Upper lobe of right lung (tissue), 1 donor: ENCODE data around the gene CCDC40. TPM values are rescaled to one million over a fixed set of nuclear protein-coding genes. Genes with fewer than 3 reads are reported as not detected.

ENCODE experiments used
- ATAC-seq: fragments of 200-7000 bp; cut with Tn5 transposase; one replicate; pipeline ENCODE4 v1.9.1; 2020; ENCODE audit warnings: mild to moderate bottlenecking, moderate library complexity
- DNase-seq: peaks from one replicate; pipeline ENCODE4 v3.0.0-alpha.2; 2020
- H3K27ac ChIP-seq: fragments of 200-600 bp; one replicate; pipeline ENCODE4 v1.8.0; 2022
- H3K27me3 ChIP-seq: fragments of 200-600 bp; one replicate; pipeline ENCODE4 v1.8.0; 2022; ENCODE audit warnings: mild to moderate bottlenecking
- H3K36me3 ChIP-seq: fragments of 200-600 bp; one replicate; pipeline ENCODE4 v1.8.0; 2022
- H3K4me1 ChIP-seq: fragments of 200-600 bp; one replicate; pipeline ENCODE4 v1.8.0; 2022
- H3K4me3 ChIP-seq: fragments of 200-600 bp; one replicate; pipeline ENCODE4 v1.8.0; 2022; ENCODE audit warnings: mild to moderate bottlenecking
- H3K9me3 ChIP-seq: fragments of 200-600 bp; one replicate; pipeline ENCODE4 v1.8.0; 2022
- CTCF ChIP-seq: fragments of 200-600 bp; IDR thresholded peaks from one replicate; pipeline ENCODE4 v1.8.0; 2022; ENCODE audit warnings: antibody characterized with exemption
- intact Hi-C: fragments of 100-400 bp; cut with DNase I; formaldehyde crosslinking; loops from one replicate; pipeline ENCODE4 v1.11.0; 2022
- total RNA-seq: library from RNA; stranded (reverse); fragmentation: NEBNext Ultra II Directional; extraction: Animal tissue kit (Norgen Biotek cat#: 25700); gene quantifications from one replicate; pipeline ENCODE4 v1.2.1, GENCODE V29; 2021
- donor health status: DM: no; HTN: yes; CAD: no; lungs with severe emphysema.

CCDC40 gene
- total RNA-seq, 1 donor from 2014 or later = 3.5 TPM

DNA sequence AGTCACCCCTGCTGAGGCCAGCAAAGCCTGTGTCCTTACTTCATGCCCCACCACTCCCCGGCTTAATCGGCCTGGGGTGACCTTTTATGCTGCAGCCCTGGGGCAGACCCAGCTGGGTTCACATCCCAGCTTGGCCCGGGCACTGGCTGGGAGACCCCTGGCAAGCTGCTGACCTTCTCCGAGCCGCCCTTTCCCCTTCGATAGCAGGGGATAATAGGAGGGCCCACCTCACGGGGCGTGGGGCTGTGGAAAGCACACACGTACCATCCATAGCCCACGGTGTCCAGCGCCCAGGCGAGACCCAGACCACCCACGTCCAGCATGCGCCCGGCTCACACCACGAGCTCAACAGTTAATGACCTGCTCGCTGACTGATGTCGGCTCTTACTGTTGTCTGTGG is 27.6 kb upstream of the CCDC40 start:
- H3K27ac ChIP-seq = no peak overlapping the region
- ATAC-seq = no peak
- H3K27me3 ChIP-seq = no peaks in the 10 kb centered on the region
- TF ChIP-seq CTCF = no peak
- DNase-seq = no peak
- intact Hi-C loops = no loop called here
- no peaks in the 10 kb centered on the region for H3K9me3 ChIP-seq
- H3K4me1 ChIP-seq = peaks cover 6% of the 10 kb centered on the region
- peaks cover 12% of the 10 kb centered on the region for H3K36me3 ChIP-seq
- no peak overlapping the region for H3K4me3 ChIP-seq

- intact Hi-C loops = no loop called here
- Histone ChIP-seq H3K9me3 (no peaks in the 10 kb centered on the region), H3K27ac (no peak overlapping the region), H3K27me3 (no peaks in the 10 kb centered on the region), H3K4me1 (peaks cover 6% of the 10 kb centered on the region), H3K4me3 (no peak overlapping the region), H3K36me3 (peaks cover 12% of the 10 kb centered on the region)
- TF ChIP-seq CTCF = no peak
- DNase-seq (no peak), ATAC-seq (no peak)
These were observed 26.8 kb upstream of the CCDC40 start for GRCh38 chr17:80009391-80010282.

GRCh38 chr17:80010283-80010858 is 26.1 kb upstream of the CCDC40 start:
- Histone ChIP-seq H3K27ac (no peak overlapping the region), H3K36me3 (peaks cover 12% of the 10 kb centered on the region), H3K4me3 (no peak overlapping the region), H3K27me3 (no peaks in the 10 kb centered on the region), H3K4me1 (peaks cover 6% of the 10 kb centered on the region), H3K9me3 (no peaks in the 10 kb centered on the region)
- intact Hi-C loops = no loop called here
- no peak for DNase-seq
- TF ChIP-seq CTCF = no peak
- ATAC-seq = no peak

DNA sequence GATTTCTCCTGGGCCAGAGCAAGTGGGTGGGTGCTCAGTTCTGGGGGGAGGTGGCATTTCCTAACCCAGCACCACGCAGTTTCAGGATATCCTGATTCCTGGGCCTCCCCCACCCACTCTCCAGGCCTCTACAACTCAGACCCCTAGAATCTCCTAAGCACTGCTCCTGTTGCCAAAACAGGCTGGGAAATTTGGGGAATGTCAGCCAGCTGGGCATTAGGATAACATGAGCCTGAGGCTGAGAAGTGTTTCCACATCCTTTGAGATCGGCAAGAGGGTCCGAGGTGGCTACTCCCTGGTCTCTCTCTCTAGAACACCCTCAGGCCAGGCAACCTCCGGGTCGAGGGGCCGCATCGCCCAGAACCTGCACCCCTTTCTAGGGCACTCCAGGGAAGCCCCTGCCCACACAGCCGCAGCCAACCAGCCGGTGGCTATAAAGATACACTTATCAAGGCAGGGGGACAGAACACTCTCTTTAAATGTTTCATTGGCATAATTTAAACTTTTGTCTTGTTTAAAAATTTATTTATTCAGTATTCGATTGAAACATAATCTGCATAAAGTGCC is 24.4 kb upstream of the CCDC40 start:
- Histone ChIP-seq H3K4me3 (no peak overlapping the region), H3K9me3 (no peaks in the 10 kb centered on the region), H3K4me1 (peaks cover 6% of the 10 kb centered on the region), H3K27me3 (no peaks in the 10 kb centered on the region), H3K27ac (no peak overlapping the region), H3K36me3 (peaks cover 12% of the 10 kb centered on the region)
- ATAC-seq (no peak), DNase-seq (no peak)
- intact Hi-C loops = no loop called here
- no peak for TF ChIP-seq CTCF

DNA sequence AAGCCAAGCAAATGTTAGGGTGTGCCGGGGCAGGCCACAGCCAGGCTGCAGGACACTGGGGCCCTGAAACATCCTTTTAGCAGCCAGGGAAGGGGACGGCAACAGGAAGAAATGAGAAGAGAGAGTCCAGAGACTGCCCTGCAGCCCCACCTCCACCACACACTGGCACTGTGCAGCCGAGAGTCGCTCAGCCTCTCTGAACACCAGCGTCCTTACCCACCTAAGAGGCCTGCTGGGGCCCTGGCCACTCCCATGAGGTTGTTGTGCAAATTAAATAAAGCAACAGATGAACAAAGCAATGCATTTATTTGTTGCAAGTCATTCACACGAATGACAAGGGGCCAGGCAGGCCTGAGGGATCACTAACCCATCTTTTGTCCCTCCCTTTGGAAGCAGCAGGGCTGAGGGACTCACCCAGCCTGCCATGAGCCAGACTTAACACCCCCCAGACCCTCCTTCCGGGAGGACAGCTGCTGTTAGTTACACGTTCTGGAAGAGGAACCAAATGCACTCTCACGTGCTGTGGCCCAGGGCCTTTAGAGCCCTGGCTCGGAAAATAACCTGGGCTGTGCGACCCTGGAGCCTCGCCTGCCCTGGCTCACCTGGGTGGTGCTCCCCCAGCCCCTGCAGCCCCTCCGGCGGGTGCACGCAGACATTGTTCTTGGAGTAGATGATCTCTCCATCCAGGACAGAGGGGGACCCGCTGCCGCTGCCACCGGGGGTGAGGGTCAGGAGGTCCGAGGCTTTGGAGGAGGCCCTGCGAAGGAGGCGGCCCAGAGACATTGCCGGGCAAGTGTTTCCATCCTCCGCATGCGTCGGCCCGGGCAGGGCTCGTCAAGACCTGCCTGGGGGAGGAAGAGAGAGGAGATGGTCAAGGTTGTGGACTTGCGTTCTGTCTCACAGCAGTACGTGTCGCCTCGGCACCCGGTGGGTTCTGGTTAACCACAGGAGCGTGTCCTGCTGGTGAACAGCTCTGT is 23.4 kb upstream of the CCDC40 start:
- no peak for TF ChIP-seq CTCF
- H3K27ac ChIP-seq = no peak overlapping the region
- intact Hi-C loops = no loop called here
- no peaks in the 10 kb centered on the region for H3K9me3 ChIP-seq
- H3K27me3 ChIP-seq = no peaks in the 10 kb centered on the region
- H3K4me1 ChIP-seq = peaks cover 6% of the 10 kb centered on the region
- ATAC-seq (no peak), DNase-seq (no peak)
- H3K4me3 ChIP-seq = no peak overlapping the region
- H3K36me3 ChIP-seq = peaks cover 12% of the 10 kb centered on the region
